NOMO-1 (cell line): ENCODE data around the gene ANKRD40CL.

Experiments used
- DNase-seq, 2 experiments: peaks; one replicate each; lab custom pipeline; 2025; ENCODE audit not compliant: unreplicated experiment in 2 of 2; lab: John Stamatoyannopoulos, UW

Gene ANKRD40CL

GRCh38 chr17:50719144-50719923 lies 48.0 kb downstream of the ANKRD40CL start, which contains the start of gene LUC7L3:
Gene LUC7L3, plus strand, starts transcription at chr17:50719603. Its CDS starts 130 bp downstream, at chr17:50719733.
- peak; percentile 87 to 94 for DNase-seq

DNA sequence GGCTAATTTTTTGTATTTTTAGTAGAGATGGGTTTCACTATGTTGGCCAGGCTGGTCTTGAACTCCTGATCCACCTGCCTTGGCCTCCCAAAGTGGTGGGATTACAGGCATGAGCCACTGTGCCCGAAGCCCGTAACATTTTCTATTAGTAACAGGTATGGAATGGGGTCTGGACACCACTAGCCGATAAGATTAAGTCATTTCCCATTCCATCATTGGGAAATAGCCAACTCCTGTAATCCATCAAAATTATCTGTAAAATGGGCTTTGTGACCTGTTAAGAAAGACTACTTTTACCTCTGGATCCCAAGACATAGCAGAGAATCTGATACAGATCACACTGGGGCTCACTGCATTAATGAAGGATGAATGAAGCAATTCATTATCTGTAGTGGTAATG lies 51.8 kb downstream of the ANKRD40CL start:
- DNase-seq, result no peak

- no peak for DNase-seq
Observed at GRCh38 chr17:50712641-50713040, 54.7 kb downstream of the ANKRD40CL start.
